IMR-90 (cell line): Measurements from ENCODE around the gene C16orf89. TPM values are rescaled to one million over a fixed set of nuclear protein-coding genes. Genes with fewer than 3 reads are reported as not detected.

Experiments
- ATAC-seq: fragments of 200-7000 bp; cut with Tn5 transposase; 2 replicates; pipeline ENCODE4 v1.9.1; 2020; ENCODE audit warnings: low read depth, mild to moderate bottlenecking, moderate library complexity
- BruUV-seq: library from RNA; stranded (reverse); fragments of 400-500 nt; replicated peaks from 2 replicates; lab custom pipeline; 2021; lab: Mats Ljungman, UMichigan
- CTCF ChIA-PET: fragments of 300-600 bp; formaldehyde crosslinking; extraction: SDS; loops from one replicate; lab custom pipeline; 2021; ENCODE audit warnings: antibody characterized with exemption; lab: Yijun Ruan, JAX
- POLR2A ChIA-PET: fragments of 300-600 bp; sonication (Branson Sonifier 250); formaldehyde crosslinking; loops from one replicate; lab custom pipeline; 2022; ENCODE audit warnings: antibody characterized with exemption; ENCODE audit not compliant: unreplicated experiment; lab: Charles Lee
- DNase-seq: peaks from one replicate; pipeline ENCODE4 v3.0.0; 2013
- H2AFZ ChIP-seq: replicated peaks from 2 replicates; pipeline ENCODE3; 2013; ENCODE audit warnings: low read length, mild to moderate bottlenecking; ENCODE audit not compliant: poor library complexity
- H2AK5ac ChIP-seq: 2 replicates; pipeline ENCODE4 v1.6.1; 2013; ENCODE audit warnings: low read depth, low read length, inconsistent platforms
- H2AK9ac ChIP-seq: replicated peaks from 2 replicates; pipeline ENCODE3; 2013; ENCODE audit warnings: mild to moderate bottlenecking, low read depth, low read length, moderate library complexity; ENCODE audit not compliant: poor library complexity
- H2BK120ac ChIP-seq: 2 replicates; pipeline ENCODE4 v1.6.1; 2013; ENCODE audit warnings: low read depth, low read length, inconsistent platforms
- H2BK15ac ChIP-seq: 3 replicates; pipeline ENCODE4 v1.6.1; 2013; ENCODE audit warnings: low read depth, low read length, inconsistent platforms
- H2BK20ac ChIP-seq: 2 replicates; pipeline ENCODE4 v1.6.1; 2013; ENCODE audit warnings: low read depth, mild to moderate bottlenecking, inconsistent platforms, low read length, moderate library complexity
- H2BK5ac ChIP-seq: 2 replicates; pipeline ENCODE4 v1.6.1; 2013; ENCODE audit warnings: mild to moderate bottlenecking, low read depth, low read length, inconsistent platforms; ENCODE audit not compliant: poor library complexity, severe bottlenecking
- H3K14ac ChIP-seq: replicated peaks from 2 replicates; pipeline ENCODE4 v1.6.1; 2013; ENCODE audit warnings: low read depth, low read length, inconsistent platforms
- H3K18ac ChIP-seq: 2 replicates; pipeline ENCODE4 v1.6.1; 2013; ENCODE audit warnings: low read depth, low read length, control low read depth
- H3K23ac ChIP-seq: 2 replicates; pipeline ENCODE4 v1.6.1; 2013; ENCODE audit warnings: low read depth, low read length, inconsistent platforms
- H3K27ac ChIP-seq: 2 replicates; pipeline ENCODE4 v1.5.1; 2013; ENCODE audit warnings: mild to moderate bottlenecking, control low read depth, low read length; ENCODE audit not compliant: insufficient read depth
- H3K27me3 ChIP-seq: 2 replicates; pipeline ENCODE4 v1.6.1; 2013; ENCODE audit warnings: low read length; ENCODE audit not compliant: control insufficient read depth, insufficient read depth
- H3K36me3 ChIP-seq: 2 replicates; pipeline ENCODE4 v1.6.1; 2013; ENCODE audit warnings: low read length, mixed read lengths; ENCODE audit not compliant: control insufficient read depth, insufficient read depth
- H3K4ac ChIP-seq: 2 replicates; pipeline ENCODE4 v1.6.1; 2013; ENCODE audit warnings: low read depth, low read length, inconsistent platforms
- H3K4me1 ChIP-seq: 2 replicates; pipeline ENCODE4 v1.6.1; 2013; ENCODE audit warnings: low read length, mixed read lengths; ENCODE audit not compliant: control insufficient read depth, insufficient read depth
- H3K4me2 ChIP-seq: 2 replicates; pipeline ENCODE4 v1.6.1; 2013; ENCODE audit warnings: low read depth, mild to moderate bottlenecking, control low read depth, low read length, moderate library complexity
- H3K4me3 ChIP-seq: 2 replicates; pipeline ENCODE4 v1.5.1; 2013; ENCODE audit warnings: low read depth, mild to moderate bottlenecking, control low read depth, low read length, moderate library complexity; ENCODE audit not compliant: insufficient read depth
- H3K56ac ChIP-seq: 2 replicates; pipeline ENCODE4 v1.6.1; 2013; ENCODE audit warnings: low read length, inconsistent platforms; ENCODE audit not compliant: insufficient read depth; ENCODE audit errors: extremely low read depth
- H3K79me1 ChIP-seq, 2 experiments: 2 replicates each; pipeline ENCODE4 v1.6.1; 2013; ENCODE audit warnings: low read length in 2 of 2, inconsistent platforms in 1 of 2, low read depth in 1 of 2
- H3K9ac ChIP-seq: 2 replicates; pipeline ENCODE4 v1.6.1; 2013; ENCODE audit warnings: low read depth, low read length, control low read depth
- H3K9me1 ChIP-seq: 2 replicates; pipeline ENCODE4 v1.6.1; 2013; ENCODE audit warnings: low read length, inconsistent platforms; ENCODE audit not compliant: insufficient read depth
- H3K9me3 ChIP-seq: 2 replicates; pipeline ENCODE4 v1.6.1; 2013; ENCODE audit warnings: low read length; ENCODE audit not compliant: control insufficient read depth, insufficient read depth
- H4K20me1 ChIP-seq: 2 replicates; pipeline ENCODE4 v1.6.1; 2013; ENCODE audit warnings: low read length, inconsistent platforms; ENCODE audit not compliant: insufficient read depth
- H4K5ac ChIP-seq: 2 replicates; pipeline ENCODE4 v1.6.1; 2013; ENCODE audit warnings: mild to moderate bottlenecking, low read depth, low read length, control low read depth
- H4K8ac ChIP-seq, 2 experiments: 2 replicates each; pipeline ENCODE4 v1.6.1; 2013; ENCODE audit warnings: low read depth in 2 of 2, low read length in 2 of 2, control low read depth in 1 of 2, inconsistent platforms in 1 of 2
- H4K91ac ChIP-seq: 2 replicates; pipeline ENCODE4 v1.6.1; 2013; ENCODE audit warnings: low read depth, low read length, inconsistent platforms; ENCODE audit not compliant: insufficient read depth
- FOS ChIP-seq: fragments of 150-350 bp; IDR thresholded peaks from 2 replicates; pipeline ENCODE4 v1.6.1; 2016; ENCODE audit warnings: low read depth, low read length
- RFX5 ChIP-seq: IDR thresholded peaks from 2 replicates; pipeline ENCODE4 v1.8.0; 2012; ENCODE audit warnings: low read depth, mild to moderate bottlenecking, low read length, moderate library complexity
- WGBS, 2 experiments: methylation state at CpG; one replicate each; pipeline versions ENCODE4 v1.1.5 to v1.1.7; 2013; ENCODE audit warnings: missing lambda C conversion rate in 2 of 2; ENCODE audit not compliant: insufficient read length in 1 of 2; ENCODE audit errors: extremely low coverage in 2 of 2; 5-methylcytosine and 5-hydroxymethylcytosine counted together
- dilution Hi-C: fragments of 300-500 bp; cut with HindIII; formaldehyde crosslinking; loops from one replicate; pipeline ENCODE4 v1.14.3; 2018; ENCODE audit warnings: low sequenced_read_pairs; ENCODE audit not compliant: unreplicated experiment
- in situ Hi-C: fragments of 300-500 bp; cut with MboI; formaldehyde crosslinking; loops from 3 replicates; pipeline ENCODE4 v1.14.3; 2019; ENCODE audit warnings: low sequenced_read_pairs, inconsistent platforms, mixed read lengths
- intact Hi-C: fragments of 100-400 bp; cut with micrococcal nuclease; formaldehyde crosslinking; loops from 2 replicates; pipeline ENCODE4 v1.10.0; 2022
- polyA plus RNA-seq, 3 experiments: library from polyadenylated mRNA; depleted of rRNA; stranded (reverse); fragments of >200 nt; gene quantifications; 2 replicates each; pipeline ENCODE4 v1.2.3, GENCODE V29; 2012; ENCODE audit warnings: low replicate concordance in 1 of 3
- total RNA-seq: library from RNA; depleted of rRNA; stranded (reverse); fragments of >200 nt; gene quantifications from 2 replicates; pipeline ENCODE4 v1.2.3, GENCODE V29; 2012

C16orf89 gene
- total and polyA plus RNA-seq, 2 of the 4 experiments (the other 2 are of a cell fraction), result 0.17 to 0.18 TPM

- DNase-seq, result no peak
- no peak overlapping the region for H2AFZ ChIP-seq
- H3K9ac ChIP-seq, result no peak overlapping the region
- H4K91ac ChIP-seq, result no peak overlapping the region
- no peak overlapping the region for H3K56ac ChIP-seq
- WGBS, 2 experiments, result 86% methylated on average over 2 of the region's 6 CpGs; no CpG with 5 or more reads in 1 of the 2 experiments
- no peak overlapping the region for H2AK5ac ChIP-seq
- no peak overlapping the region for H3K18ac ChIP-seq
- no peak overlapping the region for H2BK120ac ChIP-seq
- no peaks in the 10 kb centered on the region for H3K4me1 ChIP-seq
- H2BK15ac ChIP-seq, result no peak overlapping the region
- no peaks in the 10 kb centered on the region for H3K9me3 ChIP-seq
- H3K27ac ChIP-seq, result no peak overlapping the region
- no peak overlapping the region for H3K14ac ChIP-seq
- H3K4me3 ChIP-seq, result no peak overlapping the region
- no TSS peak for BruUV-seq
- H3K36me3 ChIP-seq, result no peaks in the 10 kb centered on the region
- H2AK9ac ChIP-seq, result no peak overlapping the region
- no peaks in the 10 kb centered on the region for H4K20me1 ChIP-seq
- H2BK5ac ChIP-seq, result no peak overlapping the region
- H3K9me1 ChIP-seq, result no peaks in the 10 kb centered on the region
- in situ Hi-C loops, result no loop called here
- no peak overlapping the region for H3K23ac ChIP-seq
- intact Hi-C loops, result no loop called here
- ChIA-PET CTCF (no interaction called here), POLR2A (no interaction called here)
- no peak overlapping the region for H3K4ac ChIP-seq
- no peak overlapping the region for H4K8ac ChIP-seq
- H3K79me1 ChIP-seq, result no peaks in the 10 kb centered on the region
- H3K27me3 ChIP-seq, result peaks cover 15% of the 10 kb centered on the region; the same call in 1 of the 2 replicates
- H3K4me2 ChIP-seq, result no peak overlapping the region
- no peak for TF ChIP-seq FOS
- no peak for TF ChIP-seq RFX5
- no peak overlapping the region for H2BK20ac ChIP-seq
- ATAC-seq, result no peak
- no peak overlapping the region for H4K5ac ChIP-seq
- dilution Hi-C loops, result no loop called here
Observed at GRCh38 chr16:5019775-5020174, 46.0 kb downstream of the C16orf89 start.
